Measurements from ENCODE around the gene ZNF740. TPM values are rescaled to one million over a fixed set of nuclear protein-coding genes. Genes with fewer than 3 reads are reported as not detected.

Gene ZNF740
- total RNA-seq, 1 experiment from 2014 or later, result 35.8 TPM

DNA sequence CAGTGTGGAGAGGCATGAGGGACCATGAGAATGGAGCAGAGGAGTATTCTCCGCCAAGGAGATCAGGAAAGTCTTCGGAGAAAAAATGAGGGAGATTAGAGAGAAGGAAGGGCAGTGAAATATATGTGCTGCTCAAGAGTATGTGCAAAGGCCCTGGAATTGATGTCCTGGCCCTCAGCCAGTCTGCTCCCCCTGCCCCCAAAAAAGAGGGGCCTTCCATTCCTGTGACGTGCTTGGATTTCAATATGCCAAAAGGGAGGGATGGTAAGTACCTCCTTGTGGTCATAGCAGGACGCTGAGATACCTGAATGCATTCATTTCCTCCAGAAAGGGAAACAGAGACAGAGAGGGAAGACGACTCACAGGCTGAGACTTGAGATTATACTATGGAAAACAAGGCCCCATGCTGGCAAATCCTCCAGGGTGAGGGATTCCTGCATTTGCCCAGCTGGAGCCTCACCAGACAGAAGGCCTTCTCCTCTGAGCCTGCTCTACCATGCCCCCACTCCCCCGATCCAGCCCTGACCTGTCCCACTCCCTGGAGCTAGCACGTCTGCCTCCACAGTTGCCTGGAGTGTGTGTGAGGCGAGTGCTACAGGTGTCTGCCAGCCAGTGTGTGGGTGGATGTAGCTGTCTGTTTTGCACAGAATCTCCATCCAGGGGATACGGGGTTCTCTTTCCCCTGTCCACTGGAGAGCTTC is 55.4 kb downstream of the ZNF740 start:
- no peak for DNase-seq
- H3K9me3 Mint-ChIP-seq (ENCODE audit: unreplicated experiment), result no peaks in the 10 kb centered on the region
- H3K27me3 Mint-ChIP-seq (ENCODE audit: insufficient read depth, unreplicated experiment), result no peaks in the 10 kb centered on the region
- H3K4me3 ChIP-seq (ENCODE audit: low read depth, low read length), result no peak overlapping the region
- H3K4me1 ChIP-seq, result peaks cover 12% of the 10 kb centered on the region
- no peak overlapping the region for H3K27ac Mint-ChIP-seq (ENCODE audit: unreplicated experiment)
- TF ChIP-seq, protein P1, sequence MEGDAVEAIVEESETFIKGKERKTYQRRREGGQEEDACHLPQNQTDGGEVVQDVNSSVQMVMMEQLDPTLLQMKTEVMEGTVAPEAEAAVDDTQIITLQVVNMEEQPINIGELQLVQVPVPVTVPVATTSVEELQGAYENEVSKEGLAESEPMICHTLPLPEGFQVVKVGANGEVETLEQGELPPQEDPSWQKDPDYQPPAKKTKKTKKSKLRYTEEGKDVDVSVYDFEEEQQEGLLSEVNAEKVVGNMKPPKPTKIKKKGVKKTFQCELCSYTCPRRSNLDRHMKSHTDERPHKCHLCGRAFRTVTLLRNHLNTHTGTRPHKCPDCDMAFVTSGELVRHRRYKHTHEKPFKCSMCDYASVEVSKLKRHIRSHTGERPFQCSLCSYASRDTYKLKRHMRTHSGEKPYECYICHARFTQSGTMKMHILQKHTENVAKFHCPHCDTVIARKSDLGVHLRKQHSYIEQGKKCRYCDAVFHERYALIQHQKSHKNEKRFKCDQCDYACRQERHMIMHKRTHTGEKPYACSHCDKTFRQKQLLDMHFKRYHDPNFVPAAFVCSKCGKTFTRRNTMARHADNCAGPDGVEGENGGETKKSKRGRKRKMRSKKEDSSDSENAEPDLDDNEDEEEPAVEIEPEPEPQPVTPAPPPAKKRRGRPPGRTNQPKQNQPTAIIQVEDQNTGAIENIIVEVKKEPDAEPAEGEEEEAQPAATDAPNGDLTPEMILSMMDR (IDR thresholded peaks at IDR 0.05; ENCODE audit: insufficient read depth in 1 of 2, low read depth in 1 of 2, low read length in 1 of 2, severe bottlenecking in 1 of 2, unreplicated experiment in 1 of 2), result no peak
- H3K36me3 Mint-ChIP-seq (ENCODE audit: insufficient read depth, unreplicated experiment), result no peaks in the 10 kb centered on the region
- no peak overlapping the region for H3K4me3 Mint-ChIP-seq (ENCODE audit: unreplicated experiment)
- H3K4me1 Mint-ChIP-seq (ENCODE audit: low read depth, unreplicated experiment), result peaks cover 15% of the 10 kb centered on the region
- CTCF ChIA-PET, result no interaction called here
- no peaks in the 10 kb centered on the region for H3K27me3 ChIP-seq (replicated peaks; ENCODE audit: control insufficient read depth, insufficient read depth, low read length)
- no peaks in the 10 kb centered on the region for H3K36me3 ChIP-seq (ENCODE audit: control insufficient read depth, insufficient read depth, low read length)
- no peaks in the 10 kb centered on the region for H3K9me3 ChIP-seq
- intact Hi-C loops (cut with micrococcal nuclease; ENCODE audit: unreplicated experiment), result no loop called here
- POLR2A ChIA-PET, result no interaction called here
- no TSS peak for BruUV-seq (replicated peaks)

DNA sequence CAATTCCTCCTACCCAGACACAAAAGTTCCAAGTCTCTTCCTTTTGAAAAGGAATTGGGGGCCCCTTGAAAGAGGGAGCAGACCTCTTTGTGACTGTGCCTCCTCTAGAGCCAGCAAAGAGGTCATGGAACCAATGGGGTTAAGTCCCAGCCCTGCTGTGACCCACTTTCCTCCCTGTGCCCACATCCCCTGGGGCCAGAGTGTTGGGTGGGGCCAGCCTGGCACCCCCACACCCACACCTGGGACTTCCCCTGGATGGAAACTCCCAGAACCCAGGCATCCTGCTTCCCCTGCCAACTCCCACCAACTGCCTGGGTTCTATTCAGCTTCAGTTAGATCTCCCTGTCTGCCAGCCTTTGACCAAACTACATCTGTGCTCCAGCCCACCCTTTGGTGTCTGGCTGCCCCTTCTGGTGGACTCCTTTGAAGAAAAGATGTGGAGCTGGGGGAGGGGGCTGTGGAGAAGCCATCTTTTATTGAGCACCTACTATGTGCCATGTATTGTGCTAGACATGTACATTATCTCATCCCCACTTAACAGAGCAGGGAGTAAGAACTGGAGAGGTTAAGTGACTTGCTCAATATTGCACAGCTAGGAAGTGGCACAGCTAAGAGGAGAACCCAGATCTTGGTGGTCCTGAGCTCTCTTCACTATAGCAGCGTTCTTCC is 56.1 kb downstream of the ZNF740 start:
- TF ChIP-seq, protein P1 (IDR thresholded peaks at IDR 0.05; ENCODE audit: insufficient read depth in 1 of 2, low read depth in 1 of 2, low read length in 1 of 2, severe bottlenecking in 1 of 2, unreplicated experiment in 1 of 2), result no peak
- ChIA-PET POLR2A (no interaction called here), CTCF (no interaction called here)
- Histone ChIP-seq H3K27me3 (replicated peaks; ENCODE audit: control insufficient read depth, insufficient read depth, low read length) (no peaks in the 10 kb centered on the region), H3K9me3 (no peaks in the 10 kb centered on the region), H3K36me3 (ENCODE audit: control insufficient read depth, insufficient read depth, low read length) (no peaks in the 10 kb centered on the region), H3K4me1 (peaks cover 7% of the 10 kb centered on the region), H3K4me3 (ENCODE audit: low read depth, low read length) (no peak overlapping the region)
- no peaks in the 10 kb centered on the region for H3K27me3 Mint-ChIP-seq (ENCODE audit: insufficient read depth, unreplicated experiment)
- H3K9me3 Mint-ChIP-seq (ENCODE audit: unreplicated experiment), result no peaks in the 10 kb centered on the region
- peaks cover 15% of the 10 kb centered on the region for H3K4me1 Mint-ChIP-seq (ENCODE audit: low read depth, unreplicated experiment)
- no peak overlapping the region for H3K27ac Mint-ChIP-seq (ENCODE audit: unreplicated experiment)
- intact Hi-C loops (cut with micrococcal nuclease; ENCODE audit: unreplicated experiment), result no loop called here
- no TSS peak for BruUV-seq (replicated peaks)
- no peak for DNase-seq
- no peaks in the 10 kb centered on the region for H3K36me3 Mint-ChIP-seq (ENCODE audit: insufficient read depth, unreplicated experiment)
- H3K4me3 Mint-ChIP-seq (ENCODE audit: unreplicated experiment), result no peak overlapping the region

DNA sequence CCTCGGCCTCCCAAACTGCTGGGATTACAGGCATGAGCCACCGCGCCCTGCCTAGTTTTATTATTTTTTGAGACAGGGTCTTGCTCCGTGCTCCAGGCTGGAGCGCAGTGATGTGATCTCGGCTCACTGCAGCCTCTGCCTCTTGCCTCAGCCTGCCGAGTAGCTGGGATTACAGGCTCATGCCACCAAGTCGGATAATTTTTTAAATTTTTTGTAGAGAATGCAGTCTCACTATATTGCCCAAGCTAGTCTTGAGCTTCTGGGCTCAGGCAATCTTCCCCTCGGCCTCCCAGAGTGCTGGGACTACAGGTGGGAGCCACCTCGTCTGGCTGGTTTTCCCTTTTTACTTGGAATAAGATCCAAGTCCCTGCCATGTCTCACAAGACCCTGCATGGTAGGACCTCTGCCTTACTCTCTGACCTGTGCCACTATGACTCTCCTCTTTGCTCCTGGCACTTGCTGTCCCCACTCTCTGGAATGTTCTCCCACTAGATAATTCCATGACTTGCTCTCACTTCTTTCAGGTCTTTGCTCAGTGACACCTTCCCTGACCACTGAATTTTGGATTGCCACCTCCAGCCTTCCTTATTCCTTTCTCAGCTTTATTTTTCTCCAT is 59.2 kb downstream of the ZNF740 start:
- intact Hi-C loops (cut with micrococcal nuclease; ENCODE audit: unreplicated experiment), result no loop called here
- peak overlapping the region; percentile 8 for H3K27ac Mint-ChIP-seq (ENCODE audit: unreplicated experiment)

More for the DNA sequence above, 59.2 kb downstream of the ZNF740 start:
- Histone ChIP-seq H3K27me3 (replicated peaks; ENCODE audit: control insufficient read depth, insufficient read depth, low read length) (no peaks in the 10 kb centered on the region), H3K36me3 (ENCODE audit: control insufficient read depth, insufficient read depth, low read length) (no peaks in the 10 kb centered on the region), H3K4me3 (ENCODE audit: low read depth, low read length) (no peak overlapping the region), H3K4me1 (no peaks in the 10 kb centered on the region), H3K9me3 (no peaks in the 10 kb centered on the region)
- ChIA-PET POLR2A (interaction anchor here (0.6 to 0.7 kb wide), 2 partner anchors 10 to 29 kb away, joined by 4 to 8 read pairs; no protein-coding TSS in a partner anchor), CTCF (interaction anchor here (1.6 kb wide), 1 partner anchor 28 kb away, joined by 8 read pairs; no protein-coding TSS in a partner anchor)
- peaks cover 3% of the 10 kb centered on the region for H3K27me3 Mint-ChIP-seq (ENCODE audit: insufficient read depth, unreplicated experiment)
- H3K36me3 Mint-ChIP-seq (ENCODE audit: insufficient read depth, unreplicated experiment), result no peaks in the 10 kb centered on the region
- peaks cover 17% of the 10 kb centered on the region for H3K4me1 Mint-ChIP-seq (ENCODE audit: low read depth, unreplicated experiment)
- no peak for DNase-seq
- H3K9me3 Mint-ChIP-seq (ENCODE audit: unreplicated experiment), result no peaks in the 10 kb centered on the region
- no TSS peak for BruUV-seq (replicated peaks)
- no peak overlapping the region for H3K4me3 Mint-ChIP-seq (ENCODE audit: unreplicated experiment)
- TF ChIP-seq, protein P1 (IDR thresholded peaks at IDR 0.05; ENCODE audit: insufficient read depth in 1 of 2, low read depth in 1 of 2, low read length in 1 of 2, severe bottlenecking in 1 of 2, unreplicated experiment in 1 of 2), result no peak
